ENCODE measurements around the gene KCNIP1.

The KCNIP1 gene

GRCh38 chr5:170553218-170553617 is 49.4 kb downstream of the KCNIP1 start:
- Mint-ChIP-seq H3K4me1 (peaks cover 11% of the 10 kb centered on the region), H3K27me3 (ENCODE audit: low read depth) (peaks cover 22% of the 10 kb centered on the region), H3K27ac (no peak overlapping the region), H3K36me3 (ENCODE audit: low read depth) (no peaks in the 10 kb centered on the region), H3K9me3 (no peaks in the 10 kb centered on the region), H3K4me3 (peak overlapping the region in 1 of 3 experiments; percentile 42)
- no peak for TF ChIP-seq CTCF (IDR thresholded peaks at IDR 0.05; ENCODE audit: unreplicated experiment in 3 of 3)

- Mint-ChIP-seq H3K27me3 (ENCODE audit: low read depth) (peaks cover 36% of the 10 kb centered on the region), H3K9me3 (no peaks in the 10 kb centered on the region), H3K36me3 (ENCODE audit: low read depth) (no peaks in the 10 kb centered on the region), H3K27ac (peak overlapping the region; percentile 14 to 91 (median 75)), H3K4me3 (peak overlapping the region in 2 of 3 experiments; percentile 19 to 43), H3K4me1 (peaks cover 22% of the 10 kb centered on the region)
- TF ChIP-seq CTCF (IDR thresholded peaks at IDR 0.05; ENCODE audit: unreplicated experiment in 3 of 3): no peak
These were observed 50.9 kb downstream of the KCNIP1 start for GRCh38 chr5:170554521-170555267.

- peaks cover 22% of the 10 kb centered on the region for H3K4me1 Mint-ChIP-seq
- no peak overlapping the region for H3K4me3 Mint-ChIP-seq
- TF ChIP-seq CTCF (IDR thresholded peaks at IDR 0.05; ENCODE audit: unreplicated experiment in 3 of 3): no peak
- no peaks in the 10 kb centered on the region for H3K9me3 Mint-ChIP-seq
- H3K36me3 Mint-ChIP-seq (ENCODE audit: low read depth): no peaks in the 10 kb centered on the region
- H3K27ac Mint-ChIP-seq: no peak overlapping the region
- peaks cover 56% of the 10 kb centered on the region for H3K27me3 Mint-ChIP-seq (ENCODE audit: low read depth)
These were observed 53.5 kb downstream of the KCNIP1 start for GRCh38 chr5:170557314-170557713.

- Mint-ChIP-seq H3K9me3 (no peaks in the 10 kb centered on the region), H3K27ac (peak overlapping the region in 2 of 3 experiments; percentile 13), H3K36me3 (ENCODE audit: low read depth) (no peaks in the 10 kb centered on the region), H3K27me3 (ENCODE audit: low read depth) (peaks cover 70% of the 10 kb centered on the region), H3K4me1 (peaks cover 19% of the 10 kb centered on the region), H3K4me3 (no peak overlapping the region)
- no peak for TF ChIP-seq CTCF (IDR thresholded peaks at IDR 0.05; ENCODE audit: unreplicated experiment in 3 of 3)
These were observed 55.5 kb downstream of the KCNIP1 start for GRCh38 chr5:170559296-170559695.

GRCh38 chr5:170560938-170561337 is 57.1 kb downstream of the KCNIP1 start:
- Mint-ChIP-seq H3K36me3 (ENCODE audit: low read depth) (no peaks in the 10 kb centered on the region), H3K27ac (no peak overlapping the region), H3K4me3 (no peak overlapping the region), H3K9me3 (no peaks in the 10 kb centered on the region), H3K4me1 (peaks cover 11% of the 10 kb centered on the region), H3K27me3 (ENCODE audit: low read depth) (peaks cover 63% of the 10 kb centered on the region)
- TF ChIP-seq CTCF (IDR thresholded peaks at IDR 0.05; ENCODE audit: unreplicated experiment in 3 of 3): no peak
